Panc1 (cell line): ENCODE data around the gene ATG2B. TPM values are rescaled to one million over a fixed set of nuclear protein-coding genes. Genes with fewer than 3 reads are reported as not detected.

Experiments used
- ATAC-seq: fragments of 200-7000 bp; cut with Tn5 transposase; 2 replicates; pipeline ENCODE4 v1.9.1; 2020; ENCODE audit warnings: mild to moderate bottlenecking, moderate library complexity
- BruUV-seq: library from RNA; stranded (reverse); fragments of 400-500 nt; replicated peaks from 2 replicates; lab custom pipeline; 2021; lab: Mats Ljungman, UMichigan
- CTCF ChIA-PET: fragments of 300-600 bp; sonication (Branson Sonifier 250); formaldehyde crosslinking; loops from one replicate; lab custom pipeline; 2022; ENCODE audit warnings: antibody characterized with exemption; lab: Charles Lee
- POLR2A ChIA-PET: fragments of 300-600 bp; sonication (Branson Sonifier 250); formaldehyde crosslinking; loops from one replicate; lab custom pipeline; 2022; ENCODE audit warnings: antibody characterized with exemption; lab: Charles Lee
- DNase-seq: peaks from one replicate; pipeline ENCODE4 v3.0.0-alpha.2; 2010; ENCODE audit warnings: low read depth, low spot score
- H3K27ac ChIP-seq: 2 replicates; pipeline ENCODE4 v1.5.1; 2011; ENCODE audit warnings: mild to moderate bottlenecking, low read length, inconsistent platforms
- H3K27me3 ChIP-seq: fragments of 200-500 bp; sonication (Bioruptor generic); 2 replicates; pipeline ENCODE4 v1.6.0; 2014; ENCODE audit warnings: low read length, inconsistent platforms; ENCODE audit not compliant: control insufficient read depth, insufficient read depth
- H3K36me3 ChIP-seq: fragments of 200-500 bp; sonication (Bioruptor generic); 2 replicates; pipeline ENCODE4 v1.5.1; 2014; ENCODE audit warnings: inconsistent platforms, mild to moderate bottlenecking, low read length, moderate library complexity; ENCODE audit not compliant: control insufficient read depth, insufficient read depth
- H3K4me1 ChIP-seq: 2 replicates; pipeline ENCODE4 v1.5.1; 2011; ENCODE audit warnings: inconsistent platforms, mild to moderate bottlenecking, low read length, moderate library complexity; ENCODE audit not compliant: control insufficient read depth, insufficient read depth
- H3K4me3 ChIP-seq, 2 experiments: 2 replicates each; pipeline ENCODE4 v1.5.1; 2011 to 2012; ENCODE audit warnings: low read depth in 2 of 2, low read length in 2 of 2, mild to moderate bottlenecking in 2 of 2, inconsistent platforms in 1 of 2, moderate library complexity in 1 of 2
- H3K9me3 ChIP-seq: fragments of 200-500 bp; sonication (Bioruptor generic); 2 replicates; pipeline ENCODE4 v1.5.1; 2014; ENCODE audit warnings: low read depth, mild to moderate bottlenecking, inconsistent platforms, low read length, moderate library complexity; ENCODE audit not compliant: control insufficient read depth, insufficient read depth
- CTCF ChIP-seq: fragments of 450-650 bp; IDR thresholded peaks from 2 replicates; pipeline ENCODE4 v1.5.1; 2017; ENCODE audit warnings: mild to moderate bottlenecking
- POLR2AphosphoS5 ChIP-seq: IDR thresholded peaks from 2 replicates; pipeline ENCODE4 v1.6.1; 2012; ENCODE audit warnings: mild to moderate bottlenecking, low read depth, low read length, moderate library complexity
- REST ChIP-seq, 2 experiments: IDR thresholded peaks; 2 replicates each; pipeline ENCODE4 v1.6.1; 2011 to 2012; ENCODE audit warnings: low read depth in 2 of 2, control low read depth in 1 of 2, low read length in 1 of 2, mild to moderate bottlenecking in 1 of 2, moderate library complexity in 1 of 2; ENCODE audit not compliant: insufficient read depth in 1 of 2
- SIN3A ChIP-seq: IDR thresholded peaks from 2 replicates; pipeline ENCODE4 v1.6.1; 2012; ENCODE audit warnings: low read depth, mild to moderate bottlenecking, low read length, moderate library complexity, borderline replicate concordance; ENCODE audit not compliant: insufficient read depth
- TCF7L2 ChIP-seq: IDR thresholded peaks from 2 replicates; pipeline ENCODE4 v1.6.1; 2011; ENCODE audit warnings: mild to moderate bottlenecking, low read depth, low read length, inconsistent platforms
- in situ Hi-C: cut with HindIII; loops from 2 replicates; pipeline ENCODE4 v1.10.0; 2016; ENCODE audit warnings: low sequenced_read_pairs, low pct_unique_long_range_greater_than_20kb
- intact Hi-C: fragments of 100-400 bp; cut with micrococcal nuclease; formaldehyde crosslinking; loops from one replicate; pipeline ENCODE4 v1.10.0; 2022; ENCODE audit not compliant: unreplicated experiment
- total RNA-seq: library from RNA; stranded (reverse); gene quantifications from one replicate; pipeline ENCODE4 v1.2.1, GENCODE V29; 2021; ENCODE audit not compliant: unreplicated experiment

Gene ATG2B
- total RNA-seq, 1 experiment from 2014 or later: 2.6 TPM

DNA sequence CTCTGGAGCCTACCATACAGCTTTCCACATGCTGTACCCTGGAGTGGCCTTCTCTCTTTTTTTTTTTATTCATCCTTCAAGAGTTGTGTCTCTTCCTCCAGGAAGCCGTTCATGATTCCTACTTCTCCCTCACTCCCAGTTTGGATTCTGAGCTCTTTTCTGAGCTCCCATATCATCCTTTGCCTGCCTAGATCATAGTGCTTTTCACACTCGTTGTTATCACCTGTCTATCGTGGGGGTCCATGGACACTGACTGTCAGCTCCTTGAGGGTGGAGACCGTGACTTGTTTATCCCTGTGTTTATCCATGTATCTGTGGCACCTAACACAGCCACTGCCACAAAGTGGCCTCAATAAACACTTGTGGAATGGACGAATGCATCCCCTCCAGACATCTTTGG lies 35.8 kb upstream of the ATG2B start:
- no TSS peak for BruUV-seq
- H3K27me3 ChIP-seq: no peaks in the 10 kb centered on the region
- CTCF ChIA-PET: no interaction called here
- H3K27ac ChIP-seq: no peak overlapping the region
- H3K36me3 ChIP-seq: no peaks in the 10 kb centered on the region
- H3K9me3 ChIP-seq: no peaks in the 10 kb centered on the region
- H3K4me1 ChIP-seq: no peaks in the 10 kb centered on the region
- DNase-seq (no peak), ATAC-seq (no peak)
- in situ Hi-C loops: no loop called here
- no peak overlapping the region for H3K4me3 ChIP-seq
- POLR2A ChIA-PET: no interaction called here
- intact Hi-C loops: no loop called here
- TF ChIP-seq SIN3A (no peak), CTCF (no peak), TCF7L2 (no peak), REST (IDR thresholded peaks at IDR 0.05; ENCODE audit: insufficient read depth in 1 of 2, low read depth in 2 of 2, low read length in 1 of 2) (no peak), POLR2AphosphoS5 (no peak)

DNA sequence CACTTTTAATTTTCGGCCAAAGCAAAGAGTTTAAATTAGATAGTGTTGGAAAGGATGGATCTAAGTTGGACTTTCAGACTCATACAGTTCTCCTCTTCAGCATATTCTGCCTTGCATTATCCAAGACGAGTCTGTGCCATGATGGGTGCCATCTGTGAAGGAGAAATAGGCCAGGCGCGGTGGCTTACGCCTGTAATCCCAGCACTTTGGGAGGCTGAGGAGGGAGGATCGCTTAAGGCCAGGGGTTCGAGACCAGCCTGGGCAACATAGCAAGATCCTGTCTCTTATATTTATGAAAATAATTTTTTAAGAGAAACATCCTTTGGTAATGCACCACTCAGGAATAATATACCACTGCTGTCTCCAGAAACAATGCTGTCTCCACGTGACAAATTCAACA lies 35.3 kb upstream of the ATG2B start:
- TF ChIP-seq POLR2AphosphoS5 (no peak), SIN3A (no peak), CTCF (no peak), REST (IDR thresholded peaks at IDR 0.05; ENCODE audit: insufficient read depth in 1 of 2, low read depth in 2 of 2, low read length in 1 of 2) (no peak), TCF7L2 (no peak)
- Histone ChIP-seq H3K4me3 (no peak overlapping the region), H3K4me1 (no peaks in the 10 kb centered on the region), H3K36me3 (no peaks in the 10 kb centered on the region), H3K27me3 (no peaks in the 10 kb centered on the region), H3K27ac (no peak overlapping the region), H3K9me3 (no peaks in the 10 kb centered on the region)
- in situ Hi-C loops (no loop called here), intact Hi-C loops (no loop called here)
- ChIA-PET POLR2A (no interaction called here), CTCF (no interaction called here)
- DNase-seq (no peak), ATAC-seq (no peak)
- BruUV-seq: no TSS peak
